Non-pigmented ciliary epithelial cell (primary cell): ENCODE results near the gene IGSF9B.
"Not testable (repeated sequence)": the region's sequence is repeated elsewhere in the genome, so short reads cannot be mapped to it uniquely, and the experiment has no call there.

Experiments
- DNase-seq: peaks from one replicate; pipeline ENCODE4 v3.0.0-alpha.2; 2010; ENCODE audit warnings: low read depth

IGSF9B gene, protein sequence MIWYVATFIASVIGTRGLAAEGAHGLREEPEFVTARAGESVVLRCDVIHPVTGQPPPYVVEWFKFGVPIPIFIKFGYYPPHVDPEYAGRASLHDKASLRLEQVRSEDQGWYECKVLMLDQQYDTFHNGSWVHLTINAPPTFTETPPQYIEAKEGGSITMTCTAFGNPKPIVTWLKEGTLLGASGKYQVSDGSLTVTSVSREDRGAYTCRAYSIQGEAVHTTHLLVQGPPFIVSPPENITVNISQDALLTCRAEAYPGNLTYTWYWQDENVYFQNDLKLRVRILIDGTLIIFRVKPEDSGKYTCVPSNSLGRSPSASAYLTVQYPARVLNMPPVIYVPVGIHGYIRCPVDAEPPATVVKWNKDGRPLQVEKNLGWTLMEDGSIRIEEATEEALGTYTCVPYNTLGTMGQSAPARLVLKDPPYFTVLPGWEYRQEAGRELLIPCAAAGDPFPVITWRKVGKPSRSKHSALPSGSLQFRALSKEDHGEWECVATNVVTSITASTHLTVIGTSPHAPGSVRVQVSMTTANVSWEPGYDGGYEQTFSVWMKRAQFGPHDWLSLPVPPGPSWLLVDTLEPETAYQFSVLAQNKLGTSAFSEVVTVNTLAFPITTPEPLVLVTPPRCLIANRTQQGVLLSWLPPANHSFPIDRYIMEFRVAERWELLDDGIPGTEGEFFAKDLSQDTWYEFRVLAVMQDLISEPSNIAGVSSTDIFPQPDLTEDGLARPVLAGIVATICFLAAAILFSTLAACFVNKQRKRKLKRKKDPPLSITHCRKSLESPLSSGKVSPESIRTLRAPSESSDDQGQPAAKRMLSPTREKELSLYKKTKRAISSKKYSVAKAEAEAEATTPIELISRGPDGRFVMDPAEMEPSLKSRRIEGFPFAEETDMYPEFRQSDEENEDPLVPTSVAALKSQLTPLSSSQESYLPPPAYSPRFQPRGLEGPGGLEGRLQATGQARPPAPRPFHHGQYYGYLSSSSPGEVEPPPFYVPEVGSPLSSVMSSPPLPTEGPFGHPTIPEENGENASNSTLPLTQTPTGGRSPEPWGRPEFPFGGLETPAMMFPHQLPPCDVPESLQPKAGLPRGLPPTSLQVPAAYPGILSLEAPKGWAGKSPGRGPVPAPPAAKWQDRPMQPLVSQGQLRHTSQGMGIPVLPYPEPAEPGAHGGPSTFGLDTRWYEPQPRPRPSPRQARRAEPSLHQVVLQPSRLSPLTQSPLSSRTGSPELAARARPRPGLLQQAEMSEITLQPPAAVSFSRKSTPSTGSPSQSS (N-terminal part only)

DNA sequence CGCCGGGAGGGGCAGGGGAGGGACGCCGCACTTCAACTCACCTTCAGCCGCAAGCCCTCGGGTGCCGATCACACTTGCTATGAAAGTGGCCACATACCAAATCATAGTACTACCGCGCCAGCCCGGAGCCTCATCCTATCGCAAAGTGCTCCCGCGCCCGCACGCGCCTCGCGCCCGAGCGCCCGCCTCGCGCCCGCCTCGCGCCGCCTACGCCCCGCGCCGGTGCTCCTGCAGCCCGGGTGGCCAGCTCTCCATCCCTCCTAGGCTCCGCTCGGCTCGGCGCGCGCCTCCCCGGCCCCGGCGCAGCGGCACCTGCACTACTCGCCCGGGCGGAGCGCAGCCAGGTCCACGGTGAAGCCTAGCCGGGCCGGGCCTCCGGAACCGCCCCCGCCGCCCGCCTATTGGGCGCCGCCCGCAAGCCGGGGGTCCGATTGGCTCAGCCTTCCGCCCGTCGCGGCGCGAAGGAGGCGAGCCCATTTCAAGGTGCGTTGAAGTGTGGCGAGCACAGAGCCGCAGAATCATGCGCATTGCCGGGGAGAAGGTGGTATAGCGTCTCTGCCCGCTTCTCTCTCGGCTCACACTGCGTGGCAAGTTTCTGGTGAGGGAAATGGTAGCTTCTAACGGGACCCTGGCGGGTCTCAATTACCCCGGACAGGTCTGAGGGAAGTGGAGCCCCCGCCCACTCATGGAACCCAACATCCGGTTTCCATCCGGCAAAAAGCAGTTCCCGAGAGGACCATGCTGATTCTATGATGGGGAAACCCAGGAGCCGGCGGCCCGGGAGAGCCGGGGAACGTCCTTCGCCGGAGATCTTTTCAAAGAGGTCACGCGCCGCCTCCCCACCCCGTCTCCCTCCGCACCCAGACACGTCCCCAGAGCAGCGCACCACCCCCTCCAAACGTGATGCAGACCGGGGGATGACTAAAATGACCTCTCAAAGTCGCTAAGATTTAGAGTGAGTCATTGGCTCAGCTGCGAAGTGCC is at the start of gene IGSF9B:
IGSF9B (minus strand) TSS at position 319 of the 984 bp plus-strand sequence; CDS start at position 105, 214 bp downstream.
- DNase-seq = no peak

DNA sequence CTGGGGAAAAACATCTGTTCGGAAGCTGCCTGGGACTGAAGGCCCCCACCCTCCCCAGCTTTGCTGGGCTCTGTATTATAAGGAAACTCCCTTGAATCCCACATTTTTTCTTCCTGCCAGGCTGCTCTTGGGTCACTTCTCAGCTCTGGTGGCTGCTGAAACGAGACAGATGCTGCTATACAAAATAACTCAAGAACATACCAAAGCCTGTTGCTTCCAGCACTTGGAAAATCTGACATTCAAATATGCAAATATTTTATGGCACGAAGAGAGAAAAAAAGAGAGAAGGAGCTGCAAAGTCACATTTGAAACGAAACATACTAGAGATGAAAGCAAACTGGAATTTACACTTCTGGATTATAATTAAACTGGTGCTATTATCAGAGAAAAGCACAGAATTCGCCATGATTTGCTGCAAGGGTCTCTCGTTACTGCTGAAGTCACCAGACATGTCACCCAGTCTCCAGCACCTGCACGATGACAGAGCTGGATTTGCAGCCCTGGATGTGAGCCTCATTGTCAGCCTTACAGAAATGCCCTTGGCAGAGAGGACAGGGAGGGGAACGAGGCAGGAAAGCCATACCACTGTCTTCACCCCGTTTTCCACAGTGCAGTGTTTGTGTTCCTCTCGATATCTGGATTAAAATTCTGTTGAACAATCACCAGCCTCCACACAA is 47.9 kb upstream of the IGSF9B start:
- DNase-seq = no peak

DNA sequence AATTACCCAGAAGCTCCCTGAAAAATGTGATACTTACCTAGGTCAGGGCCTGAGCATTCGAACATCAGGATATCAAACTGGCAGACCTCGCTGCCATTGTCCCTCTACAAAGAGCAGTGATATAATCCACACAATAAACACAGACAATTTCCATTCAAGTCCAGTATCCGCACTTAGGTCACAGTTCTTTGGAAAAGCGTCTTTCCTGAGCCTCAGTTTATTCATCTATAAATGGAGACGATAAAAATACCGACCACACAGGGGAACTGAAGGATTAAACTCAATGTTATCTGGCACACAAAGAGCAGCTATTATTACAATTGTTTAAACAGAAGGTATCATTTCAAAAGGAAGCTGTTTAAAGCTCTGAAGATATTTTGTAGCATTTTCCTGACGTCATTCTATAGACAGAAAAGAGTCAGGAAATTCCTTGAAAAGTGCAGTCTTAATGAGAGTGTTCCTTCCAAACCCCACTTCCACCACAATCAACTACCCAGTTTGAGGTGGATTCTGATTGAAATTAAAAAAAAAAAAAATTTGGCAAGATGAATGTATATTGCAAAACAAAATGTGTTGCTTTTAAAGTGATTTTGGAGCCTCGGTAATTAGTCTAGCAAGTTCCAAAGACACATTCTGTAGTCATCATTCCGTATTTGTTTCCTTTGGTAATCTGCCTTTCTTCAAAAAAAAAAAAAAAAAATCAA is 47.2 kb upstream of the IGSF9B start:
- DNase-seq = no peak

DNA sequence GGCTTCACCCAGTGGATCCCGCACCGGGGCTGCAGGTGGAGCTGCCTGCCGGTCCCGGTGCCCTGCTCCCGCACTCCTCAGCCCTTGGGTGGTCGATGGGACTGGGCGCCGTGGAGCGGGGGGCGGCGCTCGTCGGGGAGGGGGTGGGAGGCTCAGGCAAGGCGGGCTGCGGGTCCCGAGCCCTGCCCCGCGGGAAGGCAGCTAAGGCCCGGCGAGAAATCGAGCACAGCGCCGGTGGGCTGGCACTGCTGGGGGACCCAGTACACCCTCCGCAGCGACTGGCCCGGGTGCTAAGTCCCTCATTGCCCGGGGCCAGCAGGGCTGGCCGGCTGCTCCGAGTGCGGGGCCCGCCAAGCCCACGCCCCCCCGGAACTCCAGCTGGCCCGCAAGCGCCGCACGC is 46.1 kb upstream of the IGSF9B start:
- not testable (repeated sequence) for DNase-seq

DNA sequence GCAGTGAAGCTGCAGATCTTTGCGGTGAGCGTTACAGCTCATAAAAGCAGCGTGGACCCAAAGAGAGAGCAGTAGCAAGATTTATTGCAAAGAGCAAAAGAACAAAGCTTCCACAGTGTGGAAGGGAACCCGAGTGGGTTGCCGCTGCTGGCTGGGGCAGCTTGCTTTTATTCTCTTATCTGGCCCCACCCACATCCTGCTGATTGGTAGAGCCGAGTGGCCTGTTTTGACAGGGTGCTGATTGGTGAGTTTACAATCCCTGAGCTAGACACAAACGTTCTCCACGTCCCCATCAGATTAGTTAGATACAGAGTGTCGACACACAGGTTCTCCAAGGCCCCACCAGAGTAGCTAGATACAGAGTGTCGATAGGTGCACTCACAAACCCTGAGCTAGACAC is 45.6 kb upstream of the IGSF9B start:
- DNase-seq = not testable (repeated sequence)

DNA sequence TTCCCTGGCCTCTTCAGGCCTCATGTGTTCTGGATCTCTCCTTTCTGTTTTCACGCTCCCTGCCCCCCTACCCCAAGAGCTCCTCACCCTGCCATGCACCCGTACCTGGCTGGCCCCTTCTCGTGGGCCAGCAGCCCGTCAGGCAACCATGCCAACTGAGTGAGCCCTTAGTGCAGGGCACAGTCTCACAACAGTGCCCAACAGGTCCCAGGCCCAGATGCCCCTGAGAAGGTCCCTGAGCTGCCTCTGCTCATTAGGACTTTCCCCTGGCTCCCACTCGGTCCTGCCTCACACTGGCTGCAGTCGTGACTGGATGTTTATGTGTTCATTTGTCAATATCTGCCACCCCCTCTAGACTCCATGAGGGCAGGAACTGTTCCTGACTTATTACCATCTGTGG is 44.8 kb upstream of the IGSF9B start:
- no peak for DNase-seq

DNA sequence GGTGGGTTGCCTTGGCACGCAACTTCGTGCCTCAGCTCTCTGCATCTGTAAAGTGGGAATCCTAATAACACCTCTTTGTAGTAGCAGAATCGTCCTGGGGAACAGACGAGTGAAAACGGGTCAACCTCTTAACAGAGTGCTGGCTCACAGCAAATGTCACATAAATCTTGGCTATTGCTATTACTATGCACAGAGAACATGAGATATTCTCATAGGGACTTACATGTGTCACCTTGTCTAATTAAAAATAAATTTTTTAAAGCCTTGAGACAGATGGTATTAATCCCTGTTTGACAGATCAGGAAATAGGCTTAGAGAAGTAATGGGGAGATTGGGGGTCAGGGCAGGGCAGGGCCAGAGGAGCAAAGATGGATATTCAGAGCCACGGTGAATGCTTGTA is 44.3 kb upstream of the IGSF9B start:
- no peak for DNase-seq

DNA sequence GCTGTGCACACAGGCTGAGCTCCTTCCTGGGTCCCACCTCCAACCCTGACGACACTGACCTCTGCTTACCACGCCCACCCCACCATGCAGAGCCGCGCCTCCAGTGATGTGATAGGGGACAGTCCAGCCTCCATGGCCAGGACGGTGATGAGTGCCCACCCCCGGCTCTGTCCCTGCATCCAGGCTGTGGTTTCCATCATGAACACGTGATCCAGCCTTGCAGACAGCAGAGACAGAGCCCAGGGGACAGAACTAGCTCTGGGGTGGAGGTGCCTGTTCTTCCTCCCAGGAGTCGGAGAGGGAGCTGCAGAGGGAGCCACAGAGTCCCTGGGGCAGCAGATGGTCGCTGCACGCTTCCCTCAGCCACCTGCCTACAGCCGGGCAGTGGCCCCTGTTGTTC is 42.6 kb upstream of the IGSF9B start:
- no peak for DNase-seq

DNA sequence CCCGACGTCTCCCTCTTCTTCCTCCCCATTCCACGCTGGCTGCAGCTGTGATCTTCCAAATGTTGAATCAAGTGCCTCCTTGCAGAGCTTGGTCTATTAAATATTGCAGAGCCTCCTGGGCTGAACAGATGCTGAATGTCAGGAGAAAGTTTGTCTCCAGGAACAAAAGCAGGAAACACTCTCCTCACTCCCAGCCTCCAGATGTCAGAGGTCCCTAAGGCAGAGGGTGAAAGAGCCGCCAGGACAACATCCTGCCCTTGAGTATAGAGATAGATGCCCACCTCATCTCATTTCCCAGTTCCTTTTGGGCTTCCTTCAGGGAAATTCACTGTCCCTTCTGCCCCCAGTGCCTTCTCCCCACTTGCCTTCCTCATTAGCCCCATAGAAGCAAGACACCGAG is 40.8 kb upstream of the IGSF9B start:
- no peak for DNase-seq

DNA sequence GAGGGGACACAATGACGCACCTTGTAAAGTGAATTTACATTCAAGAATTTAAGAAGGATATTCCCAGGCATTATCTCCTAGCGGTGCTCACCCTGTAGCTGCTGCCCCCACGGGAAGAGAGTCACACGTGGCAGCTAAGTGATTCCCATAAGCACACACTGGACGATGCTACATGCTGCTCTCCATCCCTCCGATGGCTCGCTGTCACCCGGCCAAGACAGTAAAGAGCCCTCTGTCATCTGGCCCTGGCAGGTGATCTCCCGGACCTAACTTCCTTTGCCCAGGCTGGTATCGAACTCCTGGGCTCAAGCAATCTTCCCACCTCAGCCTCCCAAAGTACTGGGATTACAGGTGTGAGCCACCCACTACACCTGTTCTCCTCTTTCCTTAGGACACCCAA is 39.9 kb upstream of the IGSF9B start:
- no peak for DNase-seq

DNA sequence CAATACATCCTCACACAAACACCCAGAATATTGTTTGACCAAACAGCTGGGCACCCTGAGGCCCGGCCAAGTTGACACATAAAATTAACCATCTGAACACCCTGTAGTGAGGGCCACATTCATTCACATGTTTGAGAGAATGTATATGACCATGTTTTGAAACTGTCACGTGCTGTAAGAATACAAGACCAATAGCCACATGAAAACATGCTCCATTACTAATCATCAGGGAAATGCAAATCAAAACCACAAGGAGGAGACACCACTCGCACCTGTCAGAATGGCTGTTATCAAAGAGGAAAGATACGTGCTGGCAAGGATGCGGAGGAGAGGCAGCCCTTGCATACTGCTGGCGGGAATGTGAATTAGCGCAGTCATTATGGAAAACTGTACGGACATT is 38.3 kb upstream of the IGSF9B start:
- no peak for DNase-seq

DNA sequence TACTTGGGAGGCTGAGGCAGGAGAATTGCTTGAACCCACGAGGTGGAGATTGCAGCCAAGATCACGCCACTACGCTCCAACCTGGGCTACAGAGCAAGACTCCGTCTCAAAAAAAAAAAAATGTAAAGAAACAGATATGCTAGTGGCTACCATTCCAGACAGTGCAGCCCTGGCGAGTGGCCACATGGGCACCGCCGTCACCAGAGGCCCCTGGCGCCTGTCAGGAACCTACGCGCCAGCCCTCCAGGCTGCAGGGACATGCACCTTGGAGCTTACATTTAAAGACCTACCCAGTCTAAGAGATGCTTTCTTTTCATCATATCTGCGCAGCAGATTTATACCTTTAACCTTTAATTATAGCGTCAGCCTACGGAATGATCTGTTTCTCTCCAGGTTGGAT is 37.2 kb upstream of the IGSF9B start:
- DNase-seq = no peak

DNA sequence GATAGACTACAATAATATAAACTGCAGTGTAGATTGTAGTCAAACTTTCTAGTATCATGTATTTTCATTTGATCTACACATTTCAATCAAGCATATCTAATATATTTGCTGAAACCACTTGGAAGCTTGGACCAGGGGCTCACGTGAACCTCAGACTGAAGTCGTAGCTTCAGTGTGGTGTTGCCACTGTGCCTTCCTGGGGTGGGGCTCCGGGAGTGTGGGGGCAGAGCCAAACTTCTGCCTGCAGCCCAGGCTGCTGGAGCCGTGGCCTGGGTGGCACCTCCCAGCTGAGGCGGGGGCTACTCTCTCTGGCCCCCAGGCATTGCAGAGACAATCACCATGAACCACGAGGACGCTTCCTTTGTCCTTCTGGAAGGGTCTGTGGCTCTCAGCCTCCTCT is 36.3 kb upstream of the IGSF9B start:
- DNase-seq = no peak

DNA sequence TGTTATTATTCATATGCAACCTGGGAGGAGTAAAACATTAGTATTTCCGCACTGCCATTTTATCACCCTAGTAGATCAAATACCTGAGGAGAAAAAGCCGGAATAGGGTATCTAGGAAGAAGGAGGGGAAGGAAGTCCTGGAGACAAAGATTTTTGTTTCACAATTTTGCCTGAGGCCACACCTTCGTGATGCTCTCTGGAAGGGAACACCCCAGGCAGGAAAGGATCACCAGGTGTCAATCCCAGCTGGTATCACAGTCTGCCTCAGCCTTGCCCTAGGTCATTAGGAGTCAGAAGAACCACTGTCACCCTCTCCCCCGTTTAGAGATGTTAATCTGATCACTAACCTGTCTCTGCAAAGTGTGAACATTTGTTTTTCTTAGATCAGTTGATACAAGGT is 35.4 kb upstream of the IGSF9B start:
- no peak for DNase-seq

DNA sequence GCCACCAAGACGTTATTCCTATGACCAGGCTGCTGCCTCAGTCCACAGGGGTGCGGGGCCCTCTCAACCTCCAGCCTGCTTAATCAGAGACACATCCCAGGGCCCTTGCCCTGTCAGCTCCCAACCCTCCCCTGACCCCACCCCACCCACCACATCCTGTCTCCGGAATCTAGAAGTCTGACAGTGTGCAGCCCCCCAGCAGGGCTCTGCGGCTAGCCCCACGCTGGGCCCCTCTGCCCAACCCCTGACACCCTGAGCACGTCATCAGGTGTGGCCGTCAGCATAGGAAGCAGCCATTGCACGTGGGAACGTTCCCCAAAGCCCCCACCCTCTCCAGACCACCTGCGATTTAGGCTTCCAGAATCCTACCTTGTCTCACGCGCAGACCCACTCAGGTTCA is 34.3 kb upstream of the IGSF9B start:
- no peak for DNase-seq

DNA sequence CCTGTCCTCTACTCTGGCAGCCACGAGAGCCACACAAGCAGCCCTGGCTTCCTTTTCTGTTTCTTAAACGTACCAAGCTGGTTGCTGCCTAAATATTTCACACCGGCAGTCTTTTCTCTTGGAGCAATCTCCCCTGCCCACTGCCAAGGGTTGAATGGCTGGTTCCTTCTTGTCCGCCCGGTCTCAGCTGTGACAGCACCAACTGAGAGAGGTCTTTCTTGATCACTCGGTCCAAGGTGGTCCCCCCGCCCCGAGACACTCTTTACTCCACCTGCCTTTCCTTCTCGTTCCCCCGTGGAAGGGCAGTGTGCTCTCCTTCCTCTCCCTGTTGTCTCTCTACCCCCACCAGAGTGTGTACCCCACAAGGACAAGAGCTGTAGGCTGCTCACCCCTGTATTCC is 33.7 kb upstream of the IGSF9B start:
- no peak for DNase-seq

DNA sequence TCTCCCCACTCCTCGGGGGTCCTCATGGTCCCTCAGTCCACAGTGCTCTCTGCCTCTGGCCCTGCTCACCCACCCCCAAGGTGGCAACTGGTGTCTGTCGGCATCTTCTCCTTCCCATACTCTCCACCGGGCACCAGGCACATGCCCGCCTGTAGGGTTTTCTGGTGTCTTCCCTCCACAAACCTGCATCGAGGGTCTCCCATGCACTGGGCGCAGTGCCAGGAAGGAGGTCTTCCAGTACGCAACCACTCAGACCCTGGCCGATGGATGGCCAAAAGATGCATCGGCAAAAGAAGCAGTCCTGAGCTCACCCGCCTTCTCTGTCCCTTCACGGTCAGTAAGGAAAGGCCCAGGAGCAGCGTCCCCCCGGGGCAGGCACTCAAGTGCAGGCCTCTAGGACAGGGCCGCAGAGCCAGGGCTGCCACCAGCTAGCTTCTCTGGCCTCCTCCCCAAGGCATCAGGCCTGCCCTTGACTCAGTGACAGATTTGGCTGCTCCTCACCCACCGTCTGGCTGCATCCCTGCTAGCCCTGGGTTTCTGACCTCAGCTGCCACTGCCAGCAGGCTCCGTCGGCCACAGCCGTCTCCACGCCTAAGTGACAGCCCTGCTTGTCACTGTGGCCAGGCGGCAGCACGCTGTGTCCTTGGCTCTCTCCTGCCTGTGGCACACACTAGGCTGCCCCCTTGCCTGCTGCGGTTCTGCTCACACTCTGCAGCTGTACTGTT is 32.1 kb upstream of the IGSF9B start:
- no peak for DNase-seq

DNA sequence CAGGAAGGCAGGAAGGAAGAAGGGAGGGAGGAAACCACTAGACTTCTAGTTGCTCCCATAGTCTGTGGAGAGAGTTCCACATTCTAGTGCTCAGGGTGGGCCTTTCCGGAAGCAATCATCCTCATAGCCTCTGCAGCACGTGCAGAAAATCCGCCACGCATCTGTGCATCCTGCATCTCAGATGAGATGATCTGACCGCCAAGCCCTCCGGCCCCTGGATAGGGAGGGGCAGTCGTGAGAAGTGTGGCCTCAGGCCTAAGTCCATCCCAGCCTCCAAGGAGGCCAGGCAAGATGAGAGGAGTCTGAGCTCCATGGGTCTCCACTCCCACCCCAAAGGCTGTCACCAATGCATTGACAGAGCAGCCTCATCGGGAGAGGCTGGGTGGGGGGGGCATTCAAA is 30.4 kb upstream of the IGSF9B start:
- DNase-seq = no peak
